OCI-LY1 (cell line): ENCODE results near the gene CIDEA.

ENCODE experiments used
- H2AFZ ChIP-seq: fragments of 200-600 bp; sonication (generic), shearing (Covaris generic); 2 replicates; pipeline ENCODE4 v1.6.0; 2014; ENCODE audit warnings: antibody characterized with exemption, mild to moderate bottlenecking, low read length
- H3F3A ChIP-seq: fragments of 200-600 bp; sonication (generic), shearing (Covaris generic); 2 replicates; pipeline ENCODE4 v1.6.0; 2014; ENCODE audit warnings: mild to moderate bottlenecking, antibody characterized with exemption, low read length, moderate library complexity; ENCODE audit not compliant: insufficient read depth
- H3K27ac ChIP-seq: fragments of 200-600 bp; sonication (generic); 2 replicates; pipeline ENCODE4 v1.5.1; 2014; ENCODE audit warnings: low read length, mixed run types, mild to moderate bottlenecking, low read depth; ENCODE audit not compliant: poor library complexity, severe bottlenecking
- H3K27me3 ChIP-seq: fragments of 200-600 bp; sonication (generic); 2 replicates; pipeline ENCODE4 v1.6.0; 2014; ENCODE audit warnings: antibody characterized with exemption, mild to moderate bottlenecking, low read length, moderate library complexity; ENCODE audit not compliant: insufficient read depth
- H3K36me3 ChIP-seq: fragments of 200-600 bp; sonication (generic); 2 replicates; pipeline ENCODE4 v1.6.1; 2014; ENCODE audit warnings: mild to moderate bottlenecking, antibody characterized with exemption, low read length, moderate library complexity, mixed read lengths; ENCODE audit not compliant: insufficient read depth
- H3K4me1 ChIP-seq: fragments of 200-600 bp; sonication (generic); 2 replicates; pipeline ENCODE4 v1.5.1; 2014; ENCODE audit warnings: mild to moderate bottlenecking, low read length, moderate library complexity; ENCODE audit not compliant: insufficient read depth, severe bottlenecking
- H3K4me2 ChIP-seq: fragments of 200-600 bp; sonication (generic), shearing (Covaris generic); 2 replicates; pipeline ENCODE4 v1.6.1; 2014; ENCODE audit warnings: low read length
- H3K4me3 ChIP-seq: fragments of 200-600 bp; sonication (generic); 2 replicates; pipeline ENCODE4 v1.5.1; 2014; ENCODE audit warnings: low read length, low read depth, mild to moderate bottlenecking, mixed read lengths; ENCODE audit not compliant: poor library complexity, severe bottlenecking
- H3K79me2 ChIP-seq: fragments of 200-600 bp; shearing (Covaris generic); 2 replicates; pipeline ENCODE4 v1.6.1; 2016; ENCODE audit warnings: mixed run types, low read length, mixed read lengths; ENCODE audit not compliant: insufficient read depth
- H3K9ac ChIP-seq: fragments of 200-600 bp; sonication (generic), shearing (Covaris generic); 2 replicates; pipeline ENCODE4 v1.6.1; 2014; ENCODE audit warnings: mild to moderate bottlenecking, low read length, mixed read lengths
- H3K9me2 ChIP-seq: fragments of 200-600 bp; sonication (generic), shearing (Covaris generic); 2 replicates; pipeline ENCODE4 v1.6.1; 2014; ENCODE audit warnings: low read depth, mild to moderate bottlenecking, low read length, mixed read lengths
- H3K9me3 ChIP-seq: fragments of 200-600 bp; shearing (Covaris generic); 2 replicates; pipeline ENCODE4 v1.6.1; 2014; ENCODE audit warnings: low read length, mixed read lengths
- H4K20me1 ChIP-seq: fragments of 200-600 bp; sonication (generic), shearing (Covaris generic); 2 replicates; pipeline ENCODE4 v1.6.0; 2016; ENCODE audit warnings: mild to moderate bottlenecking, low read length; ENCODE audit not compliant: insufficient read depth
- EZH2 ChIP-seq: fragments of 200-600 bp; sonication (generic), shearing (Covaris generic); IDR thresholded peaks from 2 replicates; pipeline ENCODE4 v1.8.0; 2017; ENCODE audit warnings: borderline replicate concordance, mixed run types, mild to moderate bottlenecking, antibody characterized with exemption, low read length, moderate library complexity, mixed read lengths
- TF ChIP-seq, protein P1 (sequence below): fragments of 200-600 bp; sonication (generic), shearing (Covaris generic); IDR thresholded peaks from 2 replicates; pipeline ENCODE4 v1.5.1; 2017; ENCODE audit warnings: mild to moderate bottlenecking, antibody characterized with exemption, low read length, moderate library complexity, mixed read lengths

Gene CIDEA

DNA sequence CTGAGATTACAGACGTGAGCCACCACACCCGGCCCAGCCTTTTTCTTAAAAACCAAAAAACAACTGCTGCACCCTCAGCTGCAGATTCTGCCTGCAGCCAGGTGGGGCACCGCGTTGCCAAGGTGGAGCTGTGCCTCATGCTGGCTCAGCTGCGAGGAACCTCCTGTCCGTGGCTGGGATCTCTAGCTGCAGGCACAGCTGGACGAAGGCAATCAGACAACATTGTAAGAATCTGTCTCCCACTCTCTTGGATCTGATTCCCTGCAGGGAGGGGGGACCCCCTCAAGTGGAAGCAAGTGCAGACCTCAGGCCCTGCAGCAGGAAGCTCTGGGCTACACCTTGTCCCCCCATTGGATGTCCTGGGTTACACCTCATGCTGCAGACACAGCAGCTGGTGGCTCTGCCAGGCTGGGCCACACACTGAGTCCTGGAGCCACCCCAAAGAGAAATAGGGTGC is 24.1 kb downstream of the CIDEA start:
- Histone ChIP-seq H3K4me3 (no peak overlapping the region), H3K9me2 (no peaks in the 10 kb centered on the region), H3K9me3 (no peaks in the 10 kb centered on the region), H3K27ac (no peak overlapping the region), H2AFZ (no peak overlapping the region), H4K20me1 (no peaks in the 10 kb centered on the region), H3K4me2 (no peak overlapping the region), H3K4me1 (no peaks in the 10 kb centered on the region), H3K36me3 (no peaks in the 10 kb centered on the region), H3K79me2 (no peaks in the 10 kb centered on the region), H3K9ac (no peak overlapping the region), H3F3A (no peaks in the 10 kb centered on the region), H3K27me3 (peaks cover 12% of the 10 kb centered on the region; the same call in 1 of the 2 replicates)
- no peak for TF ChIP-seq EZH2
- TF ChIP-seq, protein P1, sequence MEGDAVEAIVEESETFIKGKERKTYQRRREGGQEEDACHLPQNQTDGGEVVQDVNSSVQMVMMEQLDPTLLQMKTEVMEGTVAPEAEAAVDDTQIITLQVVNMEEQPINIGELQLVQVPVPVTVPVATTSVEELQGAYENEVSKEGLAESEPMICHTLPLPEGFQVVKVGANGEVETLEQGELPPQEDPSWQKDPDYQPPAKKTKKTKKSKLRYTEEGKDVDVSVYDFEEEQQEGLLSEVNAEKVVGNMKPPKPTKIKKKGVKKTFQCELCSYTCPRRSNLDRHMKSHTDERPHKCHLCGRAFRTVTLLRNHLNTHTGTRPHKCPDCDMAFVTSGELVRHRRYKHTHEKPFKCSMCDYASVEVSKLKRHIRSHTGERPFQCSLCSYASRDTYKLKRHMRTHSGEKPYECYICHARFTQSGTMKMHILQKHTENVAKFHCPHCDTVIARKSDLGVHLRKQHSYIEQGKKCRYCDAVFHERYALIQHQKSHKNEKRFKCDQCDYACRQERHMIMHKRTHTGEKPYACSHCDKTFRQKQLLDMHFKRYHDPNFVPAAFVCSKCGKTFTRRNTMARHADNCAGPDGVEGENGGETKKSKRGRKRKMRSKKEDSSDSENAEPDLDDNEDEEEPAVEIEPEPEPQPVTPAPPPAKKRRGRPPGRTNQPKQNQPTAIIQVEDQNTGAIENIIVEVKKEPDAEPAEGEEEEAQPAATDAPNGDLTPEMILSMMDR, result peak; percentile 5; the same call in 1 of the 2 replicates

- TF ChIP-seq, protein P1, result no peak
- TF ChIP-seq EZH2, result no peak
- H4K20me1 ChIP-seq, result no peaks in the 10 kb centered on the region
- H3K27ac ChIP-seq, result no peak overlapping the region
- no peaks in the 10 kb centered on the region for H3K9me2 ChIP-seq
- H3K9ac ChIP-seq, result no peak overlapping the region
- no peaks in the 10 kb centered on the region for H3K9me3 ChIP-seq
- no peak overlapping the region for H2AFZ ChIP-seq
- peaks cover 6% of the 10 kb centered on the region; the same call in 1 of the 2 replicates for H3K27me3 ChIP-seq
- no peak overlapping the region for H3K4me3 ChIP-seq
- H3K4me1 ChIP-seq, result no peaks in the 10 kb centered on the region
- no peaks in the 10 kb centered on the region for H3F3A ChIP-seq
- H3K36me3 ChIP-seq, result no peaks in the 10 kb centered on the region
- no peak overlapping the region for H3K4me2 ChIP-seq
- no peaks in the 10 kb centered on the region for H3K79me2 ChIP-seq
Measured at GRCh38 chr18:12278741-12279682, 24.9 kb downstream of the CIDEA start.

GRCh38 chr18:12279781-12280531 is 25.8 kb downstream of the CIDEA start:
- Histone ChIP-seq H3K4me1 (no peaks in the 10 kb centered on the region), H3K36me3 (no peaks in the 10 kb centered on the region), H3F3A (no peaks in the 10 kb centered on the region), H3K4me3 (no peak overlapping the region), H3K27ac (no peak overlapping the region), H3K27me3 (no peaks in the 10 kb centered on the region; the same call in 1 of the 2 replicates), H3K4me2 (no peak overlapping the region), H2AFZ (no peak overlapping the region), H3K9me3 (no peaks in the 10 kb centered on the region), H3K9me2 (no peaks in the 10 kb centered on the region), H4K20me1 (no peaks in the 10 kb centered on the region), H3K79me2 (no peaks in the 10 kb centered on the region), H3K9ac (no peak overlapping the region)
- TF ChIP-seq, protein P1, result no peak
- no peak for TF ChIP-seq EZH2
